Stimulated activated naive CD4-positive, alpha-beta T cell treated with Interleukin-2 at 50 U/mL for 16 hours (primary cell): ENCODE data around the gene TET1.
"Not testable (repeated sequence)": the region's sequence is repeated elsewhere in the genome, so short reads cannot be mapped to it uniquely, and the experiment has no call there.

ENCODE experiments used
- DNase-seq: peaks from one replicate; lab custom pipeline; 2025; lab: John Stamatoyannopoulos, UW

Gene TET1

DNA sequence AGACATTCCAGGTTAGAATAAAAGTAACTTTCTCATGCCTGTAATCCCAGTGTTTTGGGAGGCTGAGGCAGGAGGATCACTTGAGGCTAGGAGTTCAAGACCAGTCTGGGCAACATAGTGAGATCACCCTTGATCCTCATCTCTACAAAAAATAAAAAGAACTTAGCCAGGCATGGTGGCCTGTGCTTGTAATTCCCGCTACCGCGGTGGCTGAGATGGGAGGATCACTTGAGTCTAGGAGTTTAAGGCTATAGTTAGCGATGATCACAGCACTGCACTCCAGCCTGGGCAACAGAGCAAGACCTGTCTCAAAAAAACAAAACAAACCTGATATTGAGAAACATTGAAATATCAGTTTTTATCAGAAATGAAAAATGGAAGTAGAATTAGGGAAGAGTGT is 4.6 kb downstream of the TET1 start:
- no peak for DNase-seq

DNA sequence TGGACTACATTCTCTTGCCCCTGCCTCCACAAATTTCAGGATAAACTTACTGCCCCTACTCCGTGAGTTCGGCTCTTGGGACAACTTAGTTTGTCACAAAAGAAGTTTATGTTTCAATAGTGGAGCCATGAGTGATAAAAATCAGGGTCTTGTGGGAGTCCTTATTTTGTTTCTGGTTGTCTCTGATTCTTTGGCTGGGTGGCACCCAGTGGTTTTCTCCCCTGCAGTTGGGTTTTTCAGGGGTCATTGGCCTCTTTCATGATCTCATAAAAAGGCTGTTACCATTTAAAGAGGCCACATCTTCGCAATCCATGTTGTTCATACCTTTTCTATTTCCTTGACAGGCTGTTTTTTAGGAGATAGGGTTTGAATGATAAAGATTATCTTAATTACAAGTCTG is 5.5 kb downstream of the TET1 start:
- DNase-seq = no peak

DNA sequence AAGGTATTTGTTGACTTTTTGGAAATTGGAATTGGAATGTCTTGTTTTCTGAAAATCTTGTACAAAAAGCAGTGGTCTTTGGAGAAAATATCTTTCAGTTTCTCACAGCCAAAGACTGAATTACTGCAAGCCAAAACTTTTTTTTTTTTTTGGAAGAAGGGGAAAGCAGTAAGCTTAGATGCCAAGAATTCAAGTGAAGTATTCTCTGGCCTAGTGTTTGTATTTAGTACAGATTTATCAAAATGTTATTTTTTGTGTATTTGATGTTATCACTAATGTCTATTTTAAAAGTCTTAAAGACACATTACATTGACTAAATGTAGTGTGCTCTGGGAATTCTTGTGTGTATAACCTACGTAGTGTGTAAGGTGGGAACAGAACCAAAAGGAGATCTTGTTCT is 6.2 kb downstream of the TET1 start:
- DNase-seq = no peak

DNA sequence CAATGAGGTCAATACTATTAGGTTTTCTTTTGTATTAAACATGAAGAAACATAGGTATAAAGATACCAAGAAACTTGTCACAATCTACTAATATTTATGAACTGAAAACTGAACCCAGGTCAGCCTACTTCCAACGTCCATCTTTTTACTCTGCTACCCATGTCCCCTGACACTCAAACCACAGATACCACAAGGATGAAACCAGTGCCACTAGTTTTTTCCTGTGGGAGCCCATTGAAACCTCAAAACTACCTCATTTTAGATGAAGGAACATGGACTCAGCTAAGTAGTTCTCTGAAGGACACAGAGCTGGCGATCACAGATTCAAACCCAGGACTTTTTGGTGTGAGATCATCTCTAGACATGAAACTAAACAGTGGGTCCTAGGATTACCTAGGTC is 6.8 kb downstream of the TET1 start:
- DNase-seq = no peak

DNA sequence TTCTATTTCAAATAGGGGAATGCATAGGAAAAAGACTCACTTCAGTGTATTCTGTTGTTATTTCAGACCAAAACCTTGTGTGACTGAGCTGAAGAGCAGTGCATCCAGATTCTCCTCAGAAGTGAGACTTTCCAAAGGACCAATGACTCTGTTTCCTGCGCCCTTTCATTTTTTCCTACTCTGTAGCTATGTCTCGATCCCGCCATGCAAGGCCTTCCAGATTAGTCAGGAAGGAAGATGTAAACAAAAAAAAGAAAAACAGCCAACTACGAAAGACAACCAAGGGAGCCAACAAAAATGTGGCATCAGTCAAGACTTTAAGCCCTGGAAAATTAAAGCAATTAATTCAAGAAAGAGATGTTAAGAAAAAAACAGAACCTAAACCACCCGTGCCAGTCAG is 12.0 kb downstream of the TET1 start:
- no peak for DNase-seq

DNA sequence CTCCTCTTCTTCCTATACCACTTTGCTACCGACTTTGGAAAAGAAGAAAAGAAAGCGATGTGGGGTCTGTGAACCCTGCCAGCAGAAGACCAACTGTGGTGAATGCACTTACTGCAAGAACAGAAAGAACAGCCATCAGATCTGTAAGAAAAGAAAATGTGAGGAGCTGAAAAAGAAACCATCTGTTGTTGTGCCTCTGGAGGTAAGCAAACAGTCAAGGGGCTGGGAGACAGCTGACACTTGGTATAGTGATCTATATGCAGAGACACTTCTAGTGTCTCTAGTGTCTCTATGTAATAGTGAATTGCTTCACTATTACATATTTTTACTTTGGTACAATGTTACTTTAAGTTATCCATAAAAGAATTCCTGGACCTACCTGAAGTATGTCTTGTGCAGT is 13.9 kb downstream of the TET1 start:
- no peak for DNase-seq

DNA sequence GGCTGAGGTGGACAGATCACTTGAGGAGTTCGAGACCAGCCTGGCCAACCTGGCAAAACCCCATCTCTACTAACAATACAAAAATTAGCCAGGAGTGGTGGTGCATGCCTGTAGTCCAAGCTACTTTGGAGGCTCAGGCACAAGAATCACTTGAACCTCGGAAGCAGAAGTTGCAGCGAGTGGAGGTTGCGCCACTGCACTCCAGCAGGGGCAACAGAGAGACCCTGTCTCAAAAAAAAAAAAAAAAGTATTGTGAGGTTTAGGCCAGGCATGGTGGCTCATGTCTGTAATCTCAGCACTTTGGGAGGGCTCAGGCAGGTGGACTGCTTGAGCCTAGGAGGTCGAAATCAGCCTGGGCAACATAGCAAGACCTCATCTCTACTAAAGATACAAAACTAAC is 16.0 kb downstream of the TET1 start:
- no peak for DNase-seq

DNA sequence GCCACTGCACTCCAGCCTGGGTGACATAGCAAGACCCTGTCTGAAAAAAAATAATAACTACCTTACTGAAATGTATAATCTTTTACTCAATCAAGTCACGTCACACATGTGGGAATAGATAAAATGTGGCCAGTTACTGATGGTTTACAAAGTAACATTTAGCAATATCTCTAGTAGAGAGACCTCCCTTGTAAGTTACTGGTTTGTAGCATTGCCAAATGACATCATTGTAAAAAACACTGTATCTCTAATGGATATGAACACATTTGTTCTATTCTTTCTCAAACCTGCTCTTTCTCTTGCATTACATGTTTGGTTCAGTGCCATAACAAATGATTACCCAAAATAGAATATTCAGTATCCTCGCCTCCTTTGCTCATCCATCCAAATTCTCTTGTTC is 18.8 kb downstream of the TET1 start:
- no peak for DNase-seq

DNA sequence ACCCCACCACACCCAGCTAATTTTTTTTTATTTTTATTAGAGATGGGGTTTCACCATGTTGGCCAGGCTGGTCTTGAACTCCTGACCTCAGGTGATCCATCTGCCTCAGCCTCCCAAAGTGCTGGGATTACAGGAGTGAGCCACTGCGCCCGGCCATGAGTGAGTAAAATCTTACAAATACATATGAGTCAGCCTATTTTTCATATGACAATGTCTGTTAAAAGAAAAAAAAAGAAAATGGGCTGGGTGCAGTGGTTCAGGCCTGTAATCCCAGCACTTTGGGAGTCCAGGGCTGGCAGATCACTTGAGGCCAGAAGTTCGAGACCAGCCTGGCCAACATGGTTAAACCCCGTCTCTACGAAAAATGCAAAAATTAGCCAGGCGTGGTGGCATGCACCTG is 24.1 kb downstream of the TET1 start:
- not testable (repeated sequence) for DNase-seq

DNA sequence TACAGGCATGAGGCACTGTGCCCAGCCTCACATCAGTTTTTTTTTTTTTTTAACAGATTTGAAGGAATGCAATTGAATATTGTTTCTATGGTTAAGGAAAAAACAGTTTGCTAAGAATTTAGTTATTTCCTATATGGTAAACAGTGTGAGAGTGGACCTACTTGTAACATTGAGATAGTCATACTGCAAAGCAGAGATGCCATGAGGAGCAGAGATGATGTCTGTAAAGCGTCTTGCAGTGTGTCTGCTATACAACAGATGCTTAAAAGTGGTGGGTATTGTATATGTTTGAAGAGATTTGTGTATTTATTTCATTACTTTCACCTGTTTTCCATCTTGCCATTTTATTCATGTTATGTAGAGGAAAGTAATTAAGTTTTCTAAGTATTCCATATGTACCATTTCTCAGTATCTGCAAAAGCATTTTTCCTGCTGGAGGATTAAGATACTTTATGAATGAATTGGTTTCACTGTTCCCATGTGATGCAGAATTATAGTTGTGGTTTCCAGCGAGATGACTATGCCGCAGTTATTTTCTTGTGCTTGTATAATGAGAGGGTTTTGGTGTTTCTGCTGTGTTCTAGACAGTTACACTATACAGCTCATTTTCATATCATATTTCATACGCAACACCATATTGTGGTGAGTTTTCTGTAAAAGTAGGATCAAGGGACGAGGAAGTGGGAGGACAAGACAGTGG is 26.6 kb downstream of the TET1 start:
- no peak for DNase-seq

DNA sequence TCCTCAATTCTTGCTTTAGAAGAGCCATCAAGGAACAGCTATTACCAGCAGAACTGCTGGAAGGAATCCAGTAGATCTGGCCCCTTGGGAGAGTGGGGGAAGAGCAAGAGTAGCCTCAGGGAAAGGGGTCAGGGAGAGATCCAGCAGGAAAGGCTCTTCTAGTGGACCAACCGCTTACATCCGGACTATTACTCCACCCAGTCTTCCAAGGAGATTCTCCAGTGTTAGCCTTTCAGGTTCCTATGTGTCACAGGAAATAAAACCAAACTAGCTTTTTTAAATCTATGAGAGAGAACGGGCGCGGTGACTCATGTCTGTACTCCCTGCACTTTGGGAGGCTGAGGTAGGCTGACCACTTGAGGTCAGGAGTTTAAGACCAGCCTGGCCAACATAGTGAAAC is 34.3 kb downstream of the TET1 start:
- DNase-seq = no peak

DNA sequence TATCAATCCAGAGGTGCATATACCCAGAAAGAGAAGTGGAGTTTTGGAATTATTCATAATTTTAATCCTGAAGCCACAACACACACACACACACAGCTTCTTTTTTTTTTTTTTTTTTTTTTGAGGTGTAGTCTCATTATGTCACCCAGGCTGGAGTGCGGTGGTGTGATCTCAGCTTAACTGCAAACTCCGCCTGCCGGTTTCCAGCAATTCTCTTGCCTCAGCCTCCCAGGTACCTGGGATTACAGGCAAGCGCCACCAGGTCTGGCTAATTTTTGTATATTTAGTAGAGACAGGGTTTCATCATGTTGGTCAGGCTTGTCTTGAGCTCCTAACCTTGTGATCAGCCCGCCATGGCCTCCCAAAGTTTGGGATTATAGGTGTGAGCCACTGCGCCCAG is 35.4 kb downstream of the TET1 start:
- DNase-seq = no peak

DNA sequence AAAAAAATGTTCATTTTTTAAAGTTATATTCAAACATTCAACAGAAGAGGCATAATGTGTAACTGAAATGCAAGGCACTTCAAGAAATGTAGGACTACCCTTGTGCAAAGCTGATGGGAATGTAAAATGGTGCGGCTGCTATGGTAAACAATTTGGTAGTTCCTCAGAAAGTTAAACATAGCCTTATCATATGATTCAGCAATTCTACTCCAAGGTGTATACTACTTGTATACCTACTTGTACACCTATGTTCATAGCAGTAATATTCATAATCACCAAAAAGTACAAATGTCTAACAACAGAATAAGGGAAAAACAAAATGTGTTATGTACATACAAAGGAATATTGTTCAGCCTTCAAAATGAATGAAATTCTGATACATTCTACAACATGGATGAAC is 37.3 kb downstream of the TET1 start:
- no peak for DNase-seq

DNA sequence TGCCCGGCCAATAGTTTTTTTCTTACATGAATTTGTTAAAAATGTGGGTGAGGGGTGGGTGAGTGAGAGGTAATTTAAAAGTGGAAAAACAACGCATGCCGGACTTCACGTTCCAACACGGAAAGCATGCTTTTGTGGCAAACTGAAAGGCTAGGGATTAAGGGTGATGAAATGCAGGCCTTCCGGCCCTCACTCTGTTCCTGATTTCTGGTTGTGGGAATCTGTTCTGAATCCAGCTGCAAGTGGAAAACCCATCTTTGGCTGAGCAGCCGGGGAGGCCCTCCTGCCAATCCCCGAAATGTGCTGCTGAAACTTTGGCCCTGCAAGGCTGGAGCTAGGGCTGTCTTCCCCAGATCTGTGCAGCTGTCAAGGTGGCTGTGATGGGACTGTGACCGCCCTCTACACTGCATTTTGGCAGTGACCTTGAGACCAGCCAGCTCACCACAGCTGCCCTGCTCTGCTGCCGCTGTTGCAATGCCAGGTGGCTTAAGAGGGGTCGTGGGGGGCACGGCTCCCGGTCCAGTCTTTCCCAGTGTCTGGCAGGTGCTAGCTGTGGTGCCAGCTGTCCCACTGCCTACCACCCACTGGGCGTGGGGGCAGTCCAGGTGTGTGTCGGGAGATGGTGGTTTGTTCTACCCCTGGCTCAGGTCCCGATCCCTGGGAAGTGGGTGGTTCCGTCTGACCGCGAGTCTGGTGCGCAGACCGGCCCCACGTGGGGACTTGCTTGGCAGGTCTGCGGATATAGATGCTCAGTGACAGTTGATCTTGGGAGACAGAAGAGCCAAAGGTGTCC is 39.0 kb downstream of the TET1 start:
- DNase-seq = no peak

DNA sequence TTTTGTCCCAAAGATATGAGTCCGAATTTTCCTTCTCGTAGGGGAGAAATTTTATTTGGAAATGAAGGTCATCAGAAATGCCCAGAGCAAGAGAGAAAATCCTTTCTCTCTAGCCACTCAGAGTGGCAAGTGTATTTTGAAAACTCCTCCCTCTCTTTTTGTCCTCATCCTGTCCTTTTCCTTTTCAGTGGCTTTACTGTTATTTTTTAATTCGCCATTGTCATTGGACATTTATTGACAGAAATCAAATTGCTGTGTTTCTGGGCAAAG is 39.6 kb downstream of the TET1 start:
- no peak for DNase-seq

DNA sequence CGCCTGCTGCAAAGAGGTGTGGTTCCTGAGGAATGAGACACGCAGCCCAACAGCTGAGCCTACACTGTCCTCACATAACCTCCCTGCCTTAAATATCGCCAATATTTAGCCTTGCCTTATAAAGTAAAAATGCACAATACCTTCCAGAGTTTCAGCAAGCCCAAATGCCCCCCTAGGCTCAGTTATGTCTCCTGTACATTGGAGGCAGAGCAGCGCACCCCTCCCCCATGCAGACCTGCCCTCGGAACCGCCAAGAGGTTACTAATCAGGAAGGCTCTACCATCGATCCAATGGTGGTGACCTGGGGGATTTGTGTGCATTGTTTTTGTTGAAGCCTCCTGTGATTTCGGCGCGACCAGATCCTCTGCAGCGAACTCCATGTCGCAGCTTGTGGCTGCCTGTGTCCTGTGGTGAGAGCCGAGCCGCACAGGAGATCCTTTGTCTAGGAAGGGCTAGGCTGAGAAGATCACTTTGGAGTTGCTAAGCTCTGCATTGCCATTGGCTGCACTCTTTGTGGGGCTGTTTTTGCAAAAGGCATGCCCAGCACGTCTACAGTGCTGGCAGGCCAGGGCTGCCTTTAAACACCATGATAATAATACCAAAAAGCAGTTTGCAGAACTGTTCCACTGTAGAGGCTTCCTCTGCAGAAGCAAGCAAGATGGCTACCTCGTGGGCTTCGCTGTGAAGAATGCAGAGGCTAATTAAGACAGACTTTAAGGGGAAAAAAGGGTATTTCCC is 40.1 kb downstream of the TET1 start:
- DNase-seq = peak; percentile 19

DNA sequence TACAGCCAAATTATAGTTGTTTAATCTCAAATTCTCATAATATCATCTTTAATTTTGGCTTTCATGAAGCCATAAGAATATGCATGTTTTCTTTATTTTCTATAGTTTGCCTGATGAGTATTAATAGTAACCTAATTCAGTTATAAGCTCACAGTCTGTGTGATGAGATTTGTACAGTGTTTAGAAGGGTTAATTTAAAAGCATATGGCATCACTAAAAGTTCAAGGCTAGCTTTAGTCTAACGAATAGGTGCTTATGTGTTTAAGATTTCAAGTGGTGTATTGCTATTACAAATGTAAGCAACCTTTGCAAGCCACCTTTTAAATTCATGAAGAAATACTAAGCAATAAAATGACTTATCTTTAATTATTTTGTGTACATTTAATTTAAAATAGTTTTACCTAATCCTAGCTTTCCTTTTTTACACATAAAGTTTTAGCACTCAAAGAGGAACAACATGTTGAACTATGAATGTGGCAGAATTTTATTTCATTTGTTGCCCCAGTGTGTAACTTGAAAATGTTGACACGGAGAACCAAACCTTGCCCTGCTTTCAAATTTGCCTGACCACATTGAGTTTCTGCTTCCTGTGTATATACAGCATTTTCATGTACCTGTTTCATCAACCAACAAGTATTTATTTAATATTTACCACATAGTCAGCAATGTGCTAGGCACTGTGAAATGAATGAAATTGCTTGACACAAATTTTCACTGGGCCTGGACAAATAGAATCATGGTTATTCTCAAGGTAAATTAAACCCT is 41.5 kb downstream of the TET1 start:
- DNase-seq = no peak

DNA sequence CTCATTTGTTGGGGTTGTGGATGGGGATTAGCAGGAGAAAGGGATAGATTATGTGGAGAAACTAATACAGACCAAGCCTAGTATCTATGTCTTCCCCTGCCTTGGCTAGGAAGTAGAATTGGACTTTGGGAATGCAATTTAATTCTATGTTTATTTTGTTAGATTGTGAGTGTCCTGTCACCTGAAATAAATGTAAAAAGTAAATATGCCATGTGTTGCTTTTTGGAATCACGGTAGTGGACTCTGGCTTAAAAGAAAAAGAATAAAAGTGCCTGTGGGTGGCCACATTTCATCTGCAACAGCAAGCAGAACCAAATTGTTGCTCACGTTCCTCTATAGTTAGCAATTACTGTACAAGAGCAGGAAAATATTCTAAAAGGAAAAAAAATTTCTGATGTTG is 42.3 kb downstream of the TET1 start:
- no peak for DNase-seq

DNA sequence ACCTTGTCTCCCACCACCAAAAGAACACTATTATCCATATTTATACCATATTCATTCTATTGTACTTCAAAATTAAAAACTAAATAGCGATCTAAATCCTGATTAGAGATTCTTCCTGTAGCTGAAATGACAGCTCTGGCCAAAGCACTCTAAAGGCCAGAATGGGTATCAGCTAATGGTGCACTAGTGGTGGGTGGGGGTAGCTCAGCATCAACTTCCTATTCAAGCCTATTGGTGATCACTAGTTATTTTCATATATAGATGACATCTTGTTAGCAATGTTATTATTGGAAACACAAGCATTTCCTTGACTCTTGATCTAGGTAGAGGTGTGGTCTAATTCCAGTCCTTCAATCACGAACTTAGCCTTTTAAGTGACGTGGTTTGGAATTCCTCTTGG is 43.6 kb downstream of the TET1 start:
- DNase-seq = no peak

DNA sequence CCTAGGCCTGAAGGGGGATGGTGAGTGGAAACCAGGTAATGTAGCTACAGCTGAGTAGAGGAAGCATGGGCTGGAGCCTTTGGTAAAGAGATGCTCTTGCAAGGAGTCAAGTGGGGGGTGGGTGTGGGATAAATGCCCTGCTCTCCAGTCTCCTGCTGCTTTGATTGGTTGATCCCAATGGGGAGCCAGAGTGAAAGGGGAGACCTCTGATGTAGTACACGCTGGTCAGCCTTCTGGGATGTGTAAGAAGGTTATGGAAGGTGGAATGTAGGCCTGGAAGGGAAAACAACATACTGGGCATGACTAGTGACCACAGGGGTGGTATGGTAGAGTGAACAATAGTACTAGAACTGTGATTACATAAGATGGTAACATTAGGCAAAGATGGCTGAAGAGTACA is 44.3 kb downstream of the TET1 start:
- DNase-seq = no peak

DNA sequence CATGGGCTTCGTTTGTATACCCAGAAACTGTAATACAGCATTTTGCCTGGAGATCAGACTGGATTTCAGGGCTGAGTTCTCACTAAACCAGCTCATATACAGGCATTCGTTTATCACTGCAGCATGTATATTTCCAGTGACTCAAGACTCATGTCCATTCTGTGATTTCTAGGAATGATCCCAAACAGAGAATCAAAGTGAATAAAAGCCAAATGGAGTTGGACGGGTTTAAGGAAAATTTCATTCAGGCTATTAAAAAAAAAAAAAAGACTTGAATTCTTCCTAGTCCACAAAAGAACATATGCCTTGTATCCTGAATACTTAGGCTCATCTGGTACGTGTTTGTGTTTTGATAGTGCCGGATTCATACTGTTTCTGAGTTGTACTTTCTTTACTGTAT is 46.8 kb downstream of the TET1 start:
- no peak for DNase-seq

DNA sequence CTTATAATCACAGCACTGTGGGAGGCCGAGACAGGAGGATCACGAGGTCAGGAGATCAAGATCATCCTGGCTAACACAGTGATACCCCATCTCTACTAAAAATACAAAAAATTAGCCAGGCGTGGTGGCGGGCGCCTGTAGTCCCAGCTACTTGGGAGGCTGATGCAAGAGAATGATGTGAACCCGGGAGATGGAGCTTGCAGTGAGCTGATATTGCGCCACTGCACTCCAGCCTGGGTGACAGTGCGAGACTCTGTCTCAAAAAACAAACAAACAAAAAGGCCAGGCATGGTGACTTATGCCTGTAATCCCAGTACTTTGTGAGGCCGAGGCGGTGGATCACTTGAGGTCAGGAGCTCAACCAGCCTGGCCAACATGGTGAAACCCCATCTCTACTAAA is 49.9 kb downstream of the TET1 start:
- DNase-seq = not testable (repeated sequence)

DNA sequence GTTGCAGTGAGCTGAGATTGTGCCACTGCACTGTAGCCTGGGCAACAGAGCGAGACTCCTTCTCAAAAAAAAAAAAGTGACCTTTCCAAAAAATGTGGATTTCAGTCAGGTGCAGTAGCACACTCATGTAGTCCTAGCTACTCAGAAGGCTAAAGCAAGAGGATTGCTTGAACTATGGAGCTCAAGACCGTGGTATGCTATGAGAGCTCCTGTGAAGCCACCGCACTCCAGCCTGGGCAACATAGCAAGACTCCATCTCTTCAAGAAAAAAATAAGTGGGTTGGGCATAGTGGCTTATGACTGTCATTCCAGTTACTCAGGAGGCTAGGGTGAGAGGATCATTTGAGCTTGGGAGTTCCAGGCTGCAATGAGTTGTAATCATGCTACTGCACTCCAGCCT is 51.1 kb downstream of the TET1 start:
- no peak for DNase-seq
